HL-60/S4 treated with phorbol 12-myristate 13-acetate at 8.2 ng/mL for 4 days and 3 days (cell line): ENCODE data around the gene PPIP5K2.
"Not testable (repeated sequence)": the region's sequence is repeated elsewhere in the genome, so short reads cannot be mapped to it uniquely, and the experiment has no call there.

Experiments used
- in situ Hi-C: fragments of 300-500 bp; cut with MboI; formaldehyde crosslinking; loops from 2 replicates; pipeline ENCODE4 v1.15.0; 2022; ENCODE audit warnings: low sequenced_read_pairs

PPIP5K2 gene

GRCh38 chr5:103119765-103120606, at the start of gene PPIP5K2, which contains the start of gene GIN1:
Gene PPIP5K2 (plus strand): TSS chr5:103120301. CDS start chr5:103129590, 9,289 bp downstream.
Gene GIN1 (minus strand): TSS chr5:103120138. CDS start chr5:103108707, 11,431 bp downstream.
- in situ Hi-C loops: no loop called here

GRCh38 chr5:103073500-103073899, 46.6 kb upstream of the PPIP5K2 start:
- in situ Hi-C loops: not testable (repeated sequence)

GRCh38 chr5:103075442-103075841, 44.7 kb upstream of the PPIP5K2 start:
- in situ Hi-C loops: no loop called here

- in situ Hi-C loops: no loop called here
These were observed 40.3 kb upstream of the PPIP5K2 start for GRCh38 chr5:103079796-103080195.

GRCh38 chr5:103086547-103086946, 33.6 kb upstream of the PPIP5K2 start:
- in situ Hi-C loops: no loop called here

GRCh38 chr5:103089272-103089671, 30.8 kb upstream of the PPIP5K2 start:
- in situ Hi-C loops: no loop called here

- in situ Hi-C loops: no loop called here
These were observed 29.3 kb upstream of the PPIP5K2 start for GRCh38 chr5:103090791-103091190.

- in situ Hi-C loops: no loop called here
These were observed 27.4 kb upstream of the PPIP5K2 start for GRCh38 chr5:103092676-103093075.

- in situ Hi-C loops: no loop called here
These were observed 26.4 kb upstream of the PPIP5K2 start for GRCh38 chr5:103093727-103094126.

GRCh38 chr5:103094737-103095136, 25.4 kb upstream of the PPIP5K2 start:
- in situ Hi-C loops: no loop called here

- in situ Hi-C loops: no loop called here
These were observed 21.1 kb upstream of the PPIP5K2 start for GRCh38 chr5:103098993-103099392.

- in situ Hi-C loops: no loop called here
These were observed 18.9 kb upstream of the PPIP5K2 start for GRCh38 chr5:103101079-103101750.

GRCh38 chr5:103102234-103102633, 17.9 kb upstream of the PPIP5K2 start:
- in situ Hi-C loops: no loop called here

GRCh38 chr5:103108086-103108485, 12.0 kb upstream of the PPIP5K2 start:
- in situ Hi-C loops: no loop called here

GRCh38 chr5:103109277-103109676, 10.8 kb upstream of the PPIP5K2 start:
- in situ Hi-C loops: no loop called here

- in situ Hi-C loops: no loop called here
These were observed 9.7 kb upstream of the PPIP5K2 start for GRCh38 chr5:103110403-103110802.

GRCh38 chr5:103111468-103111867, 8.6 kb upstream of the PPIP5K2 start:
- in situ Hi-C loops: no loop called here

- in situ Hi-C loops: no loop called here
These were observed 7.2 kb upstream of the PPIP5K2 start for GRCh38 chr5:103112910-103113309.

GRCh38 chr5:103114440-103114839, 5.7 kb upstream of the PPIP5K2 start:
- in situ Hi-C loops: no loop called here

GRCh38 chr5:103117471-103117991, 2.6 kb upstream of the PPIP5K2 start:
- in situ Hi-C loops: no loop called here

- in situ Hi-C loops: no loop called here
These were observed 884 bp upstream of the PPIP5K2 start for GRCh38 chr5:103119070-103119764.
